ENCODE results near the gene HOXD13.

DNA sequence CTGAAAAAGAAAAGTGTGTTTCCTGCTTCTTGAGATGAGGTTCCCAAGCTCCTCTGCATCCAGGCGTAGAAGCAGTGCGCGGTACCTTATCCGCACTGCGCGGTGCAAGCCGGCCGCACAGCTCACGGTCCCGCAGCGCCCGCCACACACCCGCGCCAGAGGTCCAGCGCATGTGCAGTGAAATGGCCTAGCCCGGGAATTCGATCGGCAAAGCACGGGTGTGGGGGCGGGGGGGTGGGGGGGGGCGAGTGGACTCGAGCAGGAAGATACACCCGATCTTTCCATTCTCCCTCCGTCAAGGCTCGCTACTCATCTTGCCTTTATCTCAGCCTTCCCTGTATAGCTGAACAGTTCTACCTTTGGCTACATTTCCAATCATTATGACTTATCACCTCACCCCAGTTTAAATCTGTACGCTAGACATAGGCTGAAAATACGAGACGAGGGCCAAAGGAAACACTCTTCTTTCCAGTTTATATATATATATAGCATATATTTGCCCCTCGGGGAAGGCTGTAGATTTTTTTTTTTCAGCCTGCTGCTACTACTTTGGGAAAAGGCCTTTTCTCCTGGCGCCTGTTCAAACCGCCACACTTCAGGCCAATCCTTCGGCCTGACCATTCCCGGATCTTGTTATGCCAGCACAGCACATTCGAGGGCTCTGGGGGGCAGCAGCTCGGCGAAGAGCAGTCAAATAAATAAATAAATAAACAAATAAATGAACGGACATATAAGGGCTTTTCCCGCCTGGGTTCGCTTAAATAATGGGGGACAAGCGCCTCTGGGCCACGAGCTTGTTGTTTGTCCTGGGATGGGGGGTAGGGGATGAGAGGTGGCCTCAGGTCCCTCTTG lies 47.4 kb downstream of the HOXD13 start:
- no peak for TF ChIP-seq CTCF (IDR thresholded peaks at IDR 0.05; ENCODE audit: low read length)
- no peak for TF ChIP-seq EZH2 (optimal IDR thresholded peaks at IDR 0.05; ENCODE audit: low read depth, low read length)
- no peak for TF ChIP-seq EZH2phosphoT487 (IDR thresholded peaks at IDR 0.05; ENCODE audit: low read length)

Data from MM.1S (cell line).